ENCODE results near the gene IPO4. TPM values are rescaled to one million over a fixed set of nuclear protein-coding genes. Genes with fewer than 3 reads are reported as not detected.

Gene IPO4
- total and polyA plus RNA-seq, 2 of the 8 experiments (the other 6 are each of a cell fraction or from before 2014, with no cell fraction given) = 55.5 to 108 TPM

- Histone ChIP-seq H3K79me2 (ENCODE audit: control insufficient read depth in 1 of 2, insufficient read depth in 2 of 2, low read length in 2 of 2) (no peaks in the 10 kb centered on the region), H3K14ac (ENCODE audit: insufficient read length) (no peak overlapping the region), H3K4me1 (replicated peaks in 1 of 4; ENCODE audit: control insufficient read depth in 3 of 4, insufficient read depth in 4 of 4, low read length in 3 of 4) (peaks cover 0 to 9% (median 7%) of the 10 kb centered on the region in 4 experiments; a peak in 4 of 7 replicates), H3K56ac (replicated peaks; ENCODE audit: insufficient read length, low read depth, low read length) (no peak overlapping the region), H3K18ac (ENCODE audit: extremely low read depth, low read length) (peak overlapping the region; percentile 83), H3K4ac (replicated peaks; ENCODE audit: insufficient read length, low read depth, low read length) (no peak overlapping the region), H3K23ac (ENCODE audit: insufficient read length) (no peak overlapping the region), H3K79me1 (ENCODE audit: low read depth, low read length) (no peaks in the 10 kb centered on the region), H4K8ac (ENCODE audit: extremely low read depth, insufficient read depth, low read length) (no peak overlapping the region), H2BK5ac (ENCODE audit: low read depth, low read length) (0 out of 2 replicates have a peak overlapping the region, but pooled peaks have one; percentile 30), H3K9ac (replicated peaks in 1 of 4; ENCODE audit: extremely low read depth in 1 of 4, low read depth in 3 of 4, low read length in 3 of 4) (peak overlapping the region; percentile 36 to 65 (median 54); a peak in 6 of 7 replicates), H3K4me3 (ENCODE audit: extremely low read depth in 1 of 4, insufficient read depth in 2 of 4, low read depth in 3 of 4, low read length in 4 of 4) (peak overlapping the region; percentile 62 to 77 (median 71)), H3K9me3 (ENCODE audit: insufficient read depth in 2 of 2, low read depth in 1 of 2, low read length in 1 of 2) (no peaks in the 10 kb centered on the region), H2AK5ac (ENCODE audit: low read depth, low read length) (no peak overlapping the region), H2BK120ac (replicated peaks; ENCODE audit: low read depth, low read length) (no peak overlapping the region), H4K20me1 (replicated peaks in 1 of 2; ENCODE audit: control insufficient read depth in 1 of 2, insufficient read depth in 2 of 2, low read length in 2 of 2) (peaks cover 0 to 2% of the 10 kb centered on the region in 2 experiments), H2BK12ac (ENCODE audit: low read depth, low read length) (peak overlapping the region; percentile 29; the same call in 1 of the 2 replicates), H3K23me2 (ENCODE audit: low read depth, low read length) (peaks cover 5% of the 10 kb centered on the region; the same call in 1 of the 2 replicates), H4K91ac (replicated peaks; ENCODE audit: insufficient read length, low read length) (no peak overlapping the region), H2AFZ (ENCODE audit: low read length) (peak overlapping the region; percentile 47; the same call in 1 of the 2 replicates), H3K27ac (ENCODE audit: low read depth, low read length) (no peak overlapping the region), H2BK20ac (ENCODE audit: low read length) (no peak overlapping the region), H3K27me3 (replicated peaks in 1 of 4; ENCODE audit: control insufficient read depth in 3 of 4, extremely low read depth in 1 of 4, insufficient read depth in 3 of 4, low read length in 3 of 4) (no peaks in the 10 kb centered on the region), H3K36me3 (ENCODE audit: control insufficient read depth in 2 of 4, insufficient read depth in 4 of 4, low read length in 3 of 4) (peaks cover 0 to 4% (median 0%) of the 10 kb centered on the region in 4 experiments; a peak in 2 of 8 replicates), H3K4me2 (ENCODE audit: insufficient read depth in 1 of 2, low read depth in 2 of 2, low read length in 2 of 2) (peak overlapping the region; percentile 75 to 96), H4K5ac (ENCODE audit: insufficient read length, low read depth, low read length) (no peak overlapping the region), H2BK15ac (ENCODE audit: low read length) (0 out of 2 replicates have a peak overlapping the region, but pooled peaks have one; percentile 46)
- DNase-seq (ENCODE audit: low read depth in 1 of 2, low spot score in 2 of 2) (no peak), FAIRE-seq (no peak)
- no peak for TF ChIP-seq GABPA (IDR thresholded peaks at IDR 0.05; ENCODE audit: borderline replicate concordance, insufficient read depth, low read length)
- peak; percentile 76 for TF ChIP-seq SAP30 (IDR thresholded peaks at IDR 0.05; ENCODE audit: insufficient read depth, insufficient replicate concordance, low read length)
- TF ChIP-seq E2F6 (IDR thresholded peaks at IDR 0.05) = peak; percentile 2; the same call in 1 of the 2 replicates
- TF ChIP-seq, protein P1, sequence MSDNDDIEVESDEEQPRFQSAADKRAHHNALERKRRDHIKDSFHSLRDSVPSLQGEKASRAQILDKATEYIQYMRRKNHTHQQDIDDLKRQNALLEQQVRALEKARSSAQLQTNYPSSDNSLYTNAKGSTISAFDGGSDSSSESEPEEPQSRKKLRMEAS (IDR thresholded peaks at IDR 0.05) = peak; percentile 68
- peak in 1 of 2 experiments; percentile 71; a peak in 1 of 4 replicates for TF ChIP-seq SIN3A (conservative IDR thresholded peaks at IDR 0.05 in 1 of 2, IDR thresholded peaks at IDR 0.05 in 1 of 2; ENCODE audit: low read depth in 1 of 2, low read length in 2 of 2)
- no peak for TF ChIP-seq CREB1 (IDR thresholded peaks at IDR 0.05)
- TF ChIP-seq KDM4A (IDR thresholded peaks at IDR 0.05; ENCODE audit: low read depth, low read length, severe bottlenecking) = peak; percentile 27
- peak in 1 of 2 experiments; percentile 28; a peak in 1 of 3 replicates for TF ChIP-seq POLR2A (IDR thresholded peaks at IDR 0.05; ENCODE audit: control extremely low read depth in 1 of 2, low read depth in 2 of 2, low read length in 2 of 2)
- TF ChIP-seq YY1 (IDR thresholded peaks at IDR 0.05; ENCODE audit: low read depth, low read length) = 0 out of 2 replicates have a peak, but pooled peaks have one; percentile 8
- POLR2A ChIA-PET (ENCODE audit: partially characterized antibody) = interaction anchor here (0.8 to 10.7 kb wide), 13 partner anchors 8 to 121 kb away, joined by 3 to 158 read pairs (median 6); partner anchors contain the start of genes CARMIL3, EMC9, IPO4 and IRF9
- 6% methylated on average over 30 of the region's 30 CpGs; no CpG with 5 or more reads in 1 of the 2 experiments for WGBS, 2 experiments (ENCODE audit: extremely low coverage in 1 of 2, insufficient coverage in 1 of 2, insufficient read length in 1 of 2, insufficient replicate concordance in 2 of 2, low coverage in 1 of 2, low lambda C conversion rate in 2 of 2, missing lambda C conversion rate in 1 of 2)
- CTCF ChIA-PET (ENCODE audit: partially characterized antibody) = interaction anchor here (1.4 to 1.5 kb wide), 2 partner anchors 10 to 11 kb away, joined by 3 to 4 read pairs; no protein-coding TSS in a partner anchor
Measured at GRCh38 chr14:24172261-24172860, 16.3 kb downstream of the IPO4 start.

All from H1 (cell line).